SK-N-SH (cell line): Measurements from ENCODE around the gene IL5. TPM values are rescaled to one million over a fixed set of nuclear protein-coding genes. Genes with fewer than 3 reads are reported as not detected.

Experiments
- CTCF ChIA-PET: fragments of 300-600, 350-600 bp; formaldehyde crosslinking; extraction: SDS; loops from one replicate; lab custom pipeline; 2021; lab: Yijun Ruan, JAX
- POLR2A ChIA-PET: fragments of 350-600 bp; sonication (Branson Sonifier 250); formaldehyde crosslinking; extraction: SDS; loops from one replicate; lab custom pipeline; 2020; ENCODE audit warnings: antibody characterized with exemption, inconsistent platforms; lab: Yijun Ruan, JAX
- DNase-seq: peaks from one replicate; pipeline ENCODE4 v3.0.0; 2012
- H2AFZ ChIP-seq: fragments of 200-600 bp; sonication (generic); 2 replicates; pipeline ENCODE4 v1.8.1; 2016; ENCODE audit warnings: antibody characterized with exemption, mild to moderate bottlenecking, low read depth
- H3F3A ChIP-seq: fragments of 200-600 bp; sonication (generic); replicated peaks from 2 replicates; pipeline ENCODE3; 2016; ENCODE audit warnings: antibody characterized with exemption, mild to moderate bottlenecking; ENCODE audit not compliant: insufficient read depth
- H3K27ac ChIP-seq, 2 experiments: fragments of 200-500 bp in 1 of 2; fragments of 200-600 bp in 1 of 2; sonication (Bioruptor generic) in 1 of 2; sonication (generic), shearing (Covaris generic) in 1 of 2; 2 replicates each; pipeline versions ENCODE4 v1.5.1 to v1.6.1; 2014 to 2016; ENCODE audit warnings: low read depth in 2 of 2, inconsistent platforms in 1 of 2, low read length in 1 of 2, mild to moderate bottlenecking in 1 of 2, mixed read lengths in 1 of 2
- H3K27me3 ChIP-seq: fragments of 200-600 bp; sonication (generic), shearing (Covaris generic); 2 replicates; pipeline ENCODE4 v1.6.1; 2016; ENCODE audit warnings: mixed run types; ENCODE audit not compliant: insufficient read depth
- H3K36me3 ChIP-seq, 2 experiments: fragments of 200-500 bp in 1 of 2; fragments of 200-600 bp in 1 of 2; sonication (Bioruptor generic) in 1 of 2; sonication (generic) in 1 of 2; replicated peaks in 1 of 2; 2 replicates each; pipeline versions ENCODE3 to v1.5.1; 2014 to 2016; ENCODE audit warnings: low read length in 1 of 2, mild to moderate bottlenecking in 1 of 2; ENCODE audit not compliant: insufficient read depth in 2 of 2, control insufficient read depth in 1 of 2
- H3K4me1 ChIP-seq, 2 experiments: fragments of 200-500 bp in 1 of 2; fragments of 200-600 bp in 1 of 2; sonication (Bioruptor generic) in 1 of 2; sonication (generic), shearing (Covaris generic) in 1 of 2; 2 replicates each; pipeline versions ENCODE4 v1.5.1 to v1.6.1; 2014 to 2016; ENCODE audit warnings: low read depth in 1 of 2, low read length in 1 of 2, mixed run types in 1 of 2; ENCODE audit not compliant: insufficient read depth in 2 of 2, control insufficient read depth in 1 of 2
- H3K4me2 ChIP-seq: fragments of 200-600 bp; sonication (generic), shearing (Covaris generic); 2 replicates; pipeline ENCODE4 v1.6.1; 2017; ENCODE audit warnings: mixed run types
- H3K4me3 ChIP-seq, 2 experiments: fragments of 200-500 bp in 1 of 2; fragments of 200-600 bp in 1 of 2; sonication (Bioruptor generic) in 1 of 2; sonication (generic), shearing (Covaris generic) in 1 of 2; 2 replicates each; pipeline versions ENCODE4 v1.5.1 to v1.8.1; 2014 to 2016; ENCODE audit warnings: low read depth in 2 of 2, inconsistent platforms in 1 of 2, low read length in 1 of 2, mild to moderate bottlenecking in 1 of 2, mixed read lengths in 1 of 2, moderate library complexity in 1 of 2
- H3K79me2 ChIP-seq: fragments of 200-600 bp; sonication (generic); 2 replicates; pipeline ENCODE4 v1.8.1; 2017; ENCODE audit warnings: mild to moderate bottlenecking; ENCODE audit not compliant: insufficient read depth
- H3K9ac ChIP-seq: fragments of 200-600 bp; sonication (generic); 2 replicates; pipeline ENCODE4 v1.6.1; 2017; ENCODE audit warnings: mixed run types
- H3K9me2 ChIP-seq: fragments of 200-600 bp; sonication (generic); 2 replicates; pipeline ENCODE4 v1.6.1; 2017; ENCODE audit warnings: mixed run types
- H3K9me3 ChIP-seq: fragments of 200-600 bp; sonication (generic); 2 replicates; pipeline ENCODE4 v1.6.1; 2017; ENCODE audit warnings: mixed run types, mild to moderate bottlenecking, moderate library complexity
- H4K20me1 ChIP-seq: fragments of 200-600 bp; sonication (generic); 2 replicates; pipeline ENCODE4 v1.6.1; 2017; ENCODE audit warnings: mild to moderate bottlenecking, mixed run types; ENCODE audit not compliant: insufficient read depth
- EP300 ChIP-seq, 2 experiments: IDR thresholded peaks; 2 replicates each; pipeline versions ENCODE4 v1.4.0 to v1.6.1; 2012; ENCODE audit warnings: borderline replicate concordance in 1 of 2, low read depth in 1 of 2, low read length in 1 of 2
- EZH2phosphoT487 ChIP-seq: fragments of 200-600 bp; sonication (generic); IDR thresholded peaks from 2 replicates; pipeline ENCODE4 v1.6.1; 2017; ENCODE audit warnings: low read depth, mixed run types, mild to moderate bottlenecking, antibody characterized with exemption, moderate library complexity, borderline replicate concordance
- FOSL2 ChIP-seq: IDR thresholded peaks from 2 replicates; pipeline ENCODE4 v1.4.0; 2012; ENCODE audit warnings: low read depth, mild to moderate bottlenecking, moderate library complexity, borderline replicate concordance
- JUND ChIP-seq: IDR thresholded peaks from 2 replicates; pipeline ENCODE4 v1.4.0; 2012
- MEF2A ChIP-seq: IDR thresholded peaks from 2 replicates; pipeline ENCODE4 v1.4.0; 2012; ENCODE audit warnings: low read depth, borderline replicate concordance
- NFIC ChIP-seq: IDR thresholded peaks from 2 replicates; pipeline ENCODE4 v1.4.0; 2012; ENCODE audit warnings: borderline replicate concordance
- NRF1 ChIP-seq: IDR thresholded peaks from 2 replicates; pipeline ENCODE4 v1.6.1; 2012; ENCODE audit warnings: low read depth, mild to moderate bottlenecking, low read length
- YY1 ChIP-seq: IDR thresholded peaks from 2 replicates; pipeline ENCODE4 v1.4.0; 2012; ENCODE audit warnings: low read depth, mild to moderate bottlenecking
- WGBS: methylation state at CpG from one replicate; pipeline ENCODE4 v1.1.6; 2017; ENCODE audit warnings: low lambda C conversion rate; 5-methylcytosine and 5-hydroxymethylcytosine counted together
- polyA plus RNA-seq, 3 experiments: library from polyadenylated mRNA; depleted of rRNA; stranded (reverse); fragments of >200 nt; gene quantifications; 2 replicates each; pipeline ENCODE4 v1.2.3, GENCODE V29; 2012
- TF ChIP-seq, protein P1 (sequence below): fragments of 150-350 bp; IDR thresholded peaks from 2 replicates; pipeline ENCODE4 v1.6.1; 2016; ENCODE audit warnings: mild to moderate bottlenecking, low read depth, low read length
- TF ChIP-seq, protein P2 (sequence below): fragments of 200-600 bp; sonication (generic); IDR thresholded peaks from 2 replicates; pipeline ENCODE4 v1.6.1; 2017; ENCODE audit warnings: antibody characterized with exemption, mild to moderate bottlenecking, moderate library complexity
- TF ChIP-seq, protein P3 (sequence below): IDR thresholded peaks from 2 replicates; pipeline ENCODE4; 2012
- TF ChIP-seq, protein P4 (sequence below): IDR thresholded peaks from 2 replicates; pipeline ENCODE4 v1.4.0; 2012; ENCODE audit warnings: low read depth, borderline replicate concordance
- TF ChIP-seq, protein P5 (sequence below): IDR thresholded peaks from 2 replicates; pipeline ENCODE4 v1.4.0; 2012; ENCODE audit warnings: low read depth, borderline replicate concordance

The IL5 gene
- polyA plus RNA-seq, 1 of the 3 experiments (the other 2 are of a cell fraction), result not detected

DNA sequence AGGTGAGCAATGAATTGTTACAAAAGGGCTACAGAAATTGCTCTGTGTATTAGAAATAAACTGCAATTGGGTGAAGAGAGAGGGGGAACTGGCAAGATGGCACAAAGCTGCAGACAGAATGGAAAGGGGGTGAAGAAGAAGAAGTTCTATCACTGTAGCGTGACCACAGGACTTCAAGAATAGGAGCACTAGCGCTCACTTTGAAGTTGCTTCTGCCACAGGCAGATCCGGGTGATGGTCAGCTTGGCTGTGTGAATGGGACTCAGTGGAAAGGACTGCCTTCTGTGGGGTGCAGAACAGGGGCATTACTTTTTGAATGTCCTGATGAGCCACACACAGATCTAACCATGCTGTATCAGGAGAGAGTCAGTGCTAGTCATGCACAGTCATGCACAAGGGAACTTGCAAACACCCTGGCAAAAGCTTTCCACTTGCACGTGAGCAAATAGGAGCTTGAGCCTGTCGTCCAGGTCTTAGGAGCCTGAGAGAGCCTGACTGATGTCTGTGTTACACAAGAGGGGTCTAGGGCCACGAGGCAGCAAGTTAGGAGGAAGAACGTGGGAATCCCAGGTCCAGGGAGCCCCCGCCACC is 16.3 kb downstream of the IL5 start:
- Histone ChIP-seq H3K9me3 (no peaks in the 10 kb centered on the region), H3K27me3 (no peaks in the 10 kb centered on the region; the same call in 1 of the 2 replicates), H4K20me1 (no peaks in the 10 kb centered on the region), H3K9ac (no peak overlapping the region), H3K79me2 (no peaks in the 10 kb centered on the region), H3K36me3 (no peaks in the 10 kb centered on the region)
- POLR2A ChIA-PET, result no interaction called here
- 62% methylated on average over 8 of the region's 8 CpGs for WGBS
- CTCF ChIA-PET, result interaction anchor here (0.6 to 5.1 kb wide), 67 partner anchors 11 to 385 kb away, joined by 3 to 88 read pairs (median 4); partner anchors contain the start of genes CCNI2, KIF3A, RAD50 and SHROOM1
- TF ChIP-seq NRF1 (no peak), EZH2phosphoT487 (no peak), EP300 (IDR thresholded peaks at IDR 0.05; ENCODE audit: borderline replicate concordance in 1 of 2, low read depth in 1 of 2, low read length in 1 of 2) (no peak), MEF2A (no peak), NFIC (no peak), FOSL2 (no peak), JUND (no peak), YY1 (no peak)
- TF ChIP-seq, protein P1, sequence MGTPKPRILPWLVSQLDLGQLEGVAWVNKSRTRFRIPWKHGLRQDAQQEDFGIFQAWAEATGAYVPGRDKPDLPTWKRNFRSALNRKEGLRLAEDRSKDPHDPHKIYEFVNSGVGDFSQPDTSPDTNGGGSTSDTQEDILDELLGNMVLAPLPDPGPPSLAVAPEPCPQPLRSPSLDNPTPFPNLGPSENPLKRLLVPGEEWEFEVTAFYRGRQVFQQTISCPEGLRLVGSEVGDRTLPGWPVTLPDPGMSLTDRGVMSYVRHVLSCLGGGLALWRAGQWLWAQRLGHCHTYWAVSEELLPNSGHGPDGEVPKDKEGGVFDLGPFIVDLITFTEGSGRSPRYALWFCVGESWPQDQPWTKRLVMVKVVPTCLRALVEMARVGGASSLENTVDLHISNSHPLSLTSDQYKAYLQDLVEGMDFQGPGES, result no peak
- TF ChIP-seq, protein P2, sequence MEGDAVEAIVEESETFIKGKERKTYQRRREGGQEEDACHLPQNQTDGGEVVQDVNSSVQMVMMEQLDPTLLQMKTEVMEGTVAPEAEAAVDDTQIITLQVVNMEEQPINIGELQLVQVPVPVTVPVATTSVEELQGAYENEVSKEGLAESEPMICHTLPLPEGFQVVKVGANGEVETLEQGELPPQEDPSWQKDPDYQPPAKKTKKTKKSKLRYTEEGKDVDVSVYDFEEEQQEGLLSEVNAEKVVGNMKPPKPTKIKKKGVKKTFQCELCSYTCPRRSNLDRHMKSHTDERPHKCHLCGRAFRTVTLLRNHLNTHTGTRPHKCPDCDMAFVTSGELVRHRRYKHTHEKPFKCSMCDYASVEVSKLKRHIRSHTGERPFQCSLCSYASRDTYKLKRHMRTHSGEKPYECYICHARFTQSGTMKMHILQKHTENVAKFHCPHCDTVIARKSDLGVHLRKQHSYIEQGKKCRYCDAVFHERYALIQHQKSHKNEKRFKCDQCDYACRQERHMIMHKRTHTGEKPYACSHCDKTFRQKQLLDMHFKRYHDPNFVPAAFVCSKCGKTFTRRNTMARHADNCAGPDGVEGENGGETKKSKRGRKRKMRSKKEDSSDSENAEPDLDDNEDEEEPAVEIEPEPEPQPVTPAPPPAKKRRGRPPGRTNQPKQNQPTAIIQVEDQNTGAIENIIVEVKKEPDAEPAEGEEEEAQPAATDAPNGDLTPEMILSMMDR, result no peak
- TF ChIP-seq, protein P3, sequence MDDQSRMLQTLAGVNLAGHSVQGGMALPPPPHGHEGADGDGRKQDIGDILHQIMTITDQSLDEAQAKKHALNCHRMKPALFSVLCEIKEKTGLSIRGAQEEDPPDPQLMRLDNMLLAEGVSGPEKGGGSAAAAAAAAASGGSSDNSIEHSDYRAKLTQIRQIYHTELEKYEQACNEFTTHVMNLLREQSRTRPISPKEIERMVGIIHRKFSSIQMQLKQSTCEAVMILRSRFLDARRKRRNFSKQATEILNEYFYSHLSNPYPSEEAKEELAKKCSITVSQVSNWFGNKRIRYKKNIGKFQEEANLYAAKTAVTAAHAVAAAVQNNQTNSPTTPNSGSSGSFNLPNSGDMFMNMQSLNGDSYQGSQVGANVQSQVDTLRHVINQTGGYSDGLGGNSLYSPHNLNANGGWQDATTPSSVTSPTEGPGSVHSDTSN, result no peak
- TF ChIP-seq, protein P4, sequence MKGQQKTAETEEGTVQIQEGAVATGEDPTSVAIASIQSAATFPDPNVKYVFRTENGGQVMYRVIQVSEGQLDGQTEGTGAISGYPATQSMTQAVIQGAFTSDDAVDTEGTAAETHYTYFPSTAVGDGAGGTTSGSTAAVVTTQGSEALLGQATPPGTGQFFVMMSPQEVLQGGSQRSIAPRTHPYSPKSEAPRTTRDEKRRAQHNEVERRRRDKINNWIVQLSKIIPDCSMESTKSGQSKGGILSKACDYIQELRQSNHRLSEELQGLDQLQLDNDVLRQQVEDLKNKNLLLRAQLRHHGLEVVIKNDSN, result no peak
- TF ChIP-seq, protein P5, sequence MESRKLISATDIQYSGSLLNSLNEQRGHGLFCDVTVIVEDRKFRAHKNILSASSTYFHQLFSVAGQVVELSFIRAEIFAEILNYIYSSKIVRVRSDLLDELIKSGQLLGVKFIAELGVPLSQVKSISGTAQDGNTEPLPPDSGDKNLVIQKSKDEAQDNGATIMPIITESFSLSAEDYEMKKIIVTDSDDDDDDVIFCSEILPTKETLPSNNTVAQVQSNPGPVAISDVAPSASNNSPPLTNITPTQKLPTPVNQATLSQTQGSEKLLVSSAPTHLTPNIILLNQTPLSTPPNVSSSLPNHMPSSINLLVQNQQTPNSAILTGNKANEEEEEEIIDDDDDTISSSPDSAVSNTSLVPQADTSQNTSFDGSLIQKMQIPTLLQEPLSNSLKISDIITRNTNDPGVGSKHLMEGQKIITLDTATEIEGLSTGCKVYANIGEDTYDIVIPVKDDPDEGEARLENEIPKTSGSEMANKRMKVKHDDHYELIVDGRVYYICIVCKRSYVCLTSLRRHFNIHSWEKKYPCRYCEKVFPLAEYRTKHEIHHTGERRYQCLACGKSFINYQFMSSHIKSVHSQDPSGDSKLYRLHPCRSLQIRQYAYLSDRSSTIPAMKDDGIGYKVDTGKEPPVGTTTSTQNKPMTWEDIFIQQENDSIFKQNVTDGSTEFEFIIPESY, result no peak
- TF ChIP-seq, all 33 proteins: peak for 0
- Histone ChIP-seq H3K4me3 (peak overlapping the region in 1 of 2 experiments; percentile 43; a peak in 1 of 4 replicates), H3K4me2 (0 out of 2 replicates have a peak overlapping the region, but pooled peaks have one; percentile 63), H3F3A (no peaks in the 10 kb centered on the region), H3K4me1 (peaks cover 0 to 3% of the 10 kb centered on the region in 2 experiments; a peak in 1 of 4 replicates), H3K27ac (no peak overlapping the region), H3K9me2 (no peaks in the 10 kb centered on the region), H2AFZ (no peak overlapping the region)
- no peak for DNase-seq
